Ascending aorta (tissue), 2 donors: ENCODE data around the gene PROSER2. TPM values are rescaled to one million over a fixed set of nuclear protein-coding genes. Genes with fewer than 3 reads are reported as not detected.

ENCODE experiments used
- DNase-seq, 2 donors: peaks; one replicate each; pipeline ENCODE4 v3.0.0-alpha.2; 2019; ENCODE audit warnings: low spot score in 2 of 2
- H3K27ac ChIP-seq, 2 donors: fragments of 200-600 bp; sonication (generic); one replicate each; pipeline ENCODE4 v1.5.1; 2016 to 2017; ENCODE audit warnings: mild to moderate bottlenecking in 1 of 2
- H3K27me3 ChIP-seq: fragments of 200-600 bp; sonication (generic); one replicate; pipeline ENCODE4 v1.5.1; 2017
- H3K36me3 ChIP-seq, 2 donors: fragments of 200-600 bp; sonication (generic); one replicate each; pipeline ENCODE4 v1.5.1; 2016
- H3K4me1 ChIP-seq, 2 donors: fragments of 200-600 bp; sonication (generic); one replicate each; pipeline ENCODE4 v1.5.1; 2016 to 2017; ENCODE audit warnings: mild to moderate bottlenecking in 1 of 2
- H3K4me3 ChIP-seq, 2 donors: fragments of 200-600 bp; sonication (generic); one replicate each; pipeline ENCODE4 v1.5.1; 2016 to 2017; ENCODE audit warnings: mild to moderate bottlenecking in 1 of 2
- H3K9me3 ChIP-seq, 2 donors: fragments of 200-600 bp; sonication (generic); one replicate each; pipeline ENCODE4 v1.5.1; 2016
- intact Hi-C: fragments of 100-400 bp; cut with DNase I; formaldehyde crosslinking; loops from one replicate; pipeline ENCODE4 v1.15.1; 2023
- total RNA-seq: library from RNA; depleted of rRNA; stranded (reverse); fragments of >200 nt; gene quantifications from one replicate; pipeline ENCODE4 v1.1.0, GENCODE V29; 2016
- TF ChIP-seq, protein P1 (sequence below), 3 experiments: fragments of 200-600 bp in 2 of 3; fragments of 450-650 bp in 1 of 3; sonication (generic) in 2 of 3; IDR thresholded peaks; one replicate each; pipeline ENCODE4 v1.5.1; 2016 to 2019; ENCODE audit warnings: antibody characterized with exemption in 3 of 3, mild to moderate bottlenecking in 1 of 3, moderate library complexity in 1 of 3

PROSER2 gene
- total RNA-seq, 1 donor from 2014 or later: 4.8 TPM

- Histone ChIP-seq H3K4me1 (no peaks in the 10 kb centered on the region), H3K4me3 (no peak overlapping the region), H3K27me3 (no peaks in the 10 kb centered on the region), H3K27ac (no peak overlapping the region), H3K36me3 (no peaks in the 10 kb centered on the region), H3K9me3 (no peaks in the 10 kb centered on the region)
- intact Hi-C loops: no loop called here
- TF ChIP-seq, protein P1, sequence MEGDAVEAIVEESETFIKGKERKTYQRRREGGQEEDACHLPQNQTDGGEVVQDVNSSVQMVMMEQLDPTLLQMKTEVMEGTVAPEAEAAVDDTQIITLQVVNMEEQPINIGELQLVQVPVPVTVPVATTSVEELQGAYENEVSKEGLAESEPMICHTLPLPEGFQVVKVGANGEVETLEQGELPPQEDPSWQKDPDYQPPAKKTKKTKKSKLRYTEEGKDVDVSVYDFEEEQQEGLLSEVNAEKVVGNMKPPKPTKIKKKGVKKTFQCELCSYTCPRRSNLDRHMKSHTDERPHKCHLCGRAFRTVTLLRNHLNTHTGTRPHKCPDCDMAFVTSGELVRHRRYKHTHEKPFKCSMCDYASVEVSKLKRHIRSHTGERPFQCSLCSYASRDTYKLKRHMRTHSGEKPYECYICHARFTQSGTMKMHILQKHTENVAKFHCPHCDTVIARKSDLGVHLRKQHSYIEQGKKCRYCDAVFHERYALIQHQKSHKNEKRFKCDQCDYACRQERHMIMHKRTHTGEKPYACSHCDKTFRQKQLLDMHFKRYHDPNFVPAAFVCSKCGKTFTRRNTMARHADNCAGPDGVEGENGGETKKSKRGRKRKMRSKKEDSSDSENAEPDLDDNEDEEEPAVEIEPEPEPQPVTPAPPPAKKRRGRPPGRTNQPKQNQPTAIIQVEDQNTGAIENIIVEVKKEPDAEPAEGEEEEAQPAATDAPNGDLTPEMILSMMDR (IDR thresholded peaks at IDR 0.05): no peak
- DNase-seq: no peak
Measured at GRCh38 chr10:11878776-11879175, 55.6 kb downstream of the PROSER2 start.

DNA sequence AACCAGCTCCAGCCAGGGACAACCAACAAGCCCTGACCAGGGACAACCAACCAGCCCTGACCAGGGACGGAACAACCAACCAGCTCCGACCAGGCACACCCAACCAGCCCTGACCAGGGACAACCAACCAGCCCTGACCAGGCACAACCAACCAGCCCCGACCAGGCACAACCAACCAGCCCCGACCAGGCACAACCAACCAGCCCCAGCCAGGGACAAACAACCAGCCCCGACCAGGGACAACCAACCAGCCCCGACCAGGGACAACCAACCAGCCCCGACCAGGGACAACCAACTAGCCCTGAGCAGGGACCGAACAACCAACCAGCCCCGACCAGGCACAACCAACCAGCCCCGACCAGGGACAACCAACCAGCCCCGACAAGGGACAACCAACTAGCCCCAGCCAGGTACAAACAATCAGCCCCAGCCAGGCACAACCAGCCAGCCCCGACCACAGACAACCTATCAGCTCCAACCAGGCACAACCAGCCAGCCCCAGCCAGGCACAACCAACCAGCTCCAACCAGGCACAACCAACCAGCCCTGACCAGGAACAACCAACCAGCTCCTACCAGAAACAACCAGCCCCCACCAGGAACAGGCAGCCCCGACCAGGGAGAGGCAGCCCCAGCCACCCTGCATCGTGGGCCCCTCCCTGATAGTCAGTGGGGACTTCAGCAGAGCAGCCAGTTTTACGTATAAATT lies 56.4 kb downstream of the PROSER2 start:
- intact Hi-C loops: no loop called here

GRCh38 chr10:11880151-11881029 lies 57.2 kb downstream of the PROSER2 start:
- intact Hi-C loops: no loop called here
- H3K27ac ChIP-seq: no peak overlapping the region
- no peak for DNase-seq
- no peaks in the 10 kb centered on the region for H3K4me1 ChIP-seq
- no peaks in the 10 kb centered on the region for H3K27me3 ChIP-seq
- H3K4me3 ChIP-seq: no peak overlapping the region
- H3K36me3 ChIP-seq: no peaks in the 10 kb centered on the region
- H3K9me3 ChIP-seq: no peaks in the 10 kb centered on the region
- TF ChIP-seq, protein P1 (IDR thresholded peaks at IDR 0.05): no peak

More for the DNA sequence above, 56.4 kb downstream of the PROSER2 start:
- no peak overlapping the region for H3K4me3 ChIP-seq
- TF ChIP-seq, protein P1 (IDR thresholded peaks at IDR 0.05): no peak
- H3K27me3 ChIP-seq: no peaks in the 10 kb centered on the region
- no peaks in the 10 kb centered on the region for H3K9me3 ChIP-seq
- no peak for DNase-seq
- H3K4me1 ChIP-seq: no peaks in the 10 kb centered on the region
- no peaks in the 10 kb centered on the region for H3K36me3 ChIP-seq
- no peak overlapping the region for H3K27ac ChIP-seq

GRCh38 chr10:11881030-11881476 lies 57.9 kb downstream of the PROSER2 start:
- H3K27me3 ChIP-seq: no peaks in the 10 kb centered on the region
- H3K4me3 ChIP-seq: no peak overlapping the region
- TF ChIP-seq, protein P1 (IDR thresholded peaks at IDR 0.05): no peak
- no peaks in the 10 kb centered on the region for H3K36me3 ChIP-seq
- DNase-seq: no peak
- intact Hi-C loops: no loop called here
- no peaks in the 10 kb centered on the region for H3K9me3 ChIP-seq
- no peaks in the 10 kb centered on the region for H3K4me1 ChIP-seq
- H3K27ac ChIP-seq: no peak overlapping the region

DNA sequence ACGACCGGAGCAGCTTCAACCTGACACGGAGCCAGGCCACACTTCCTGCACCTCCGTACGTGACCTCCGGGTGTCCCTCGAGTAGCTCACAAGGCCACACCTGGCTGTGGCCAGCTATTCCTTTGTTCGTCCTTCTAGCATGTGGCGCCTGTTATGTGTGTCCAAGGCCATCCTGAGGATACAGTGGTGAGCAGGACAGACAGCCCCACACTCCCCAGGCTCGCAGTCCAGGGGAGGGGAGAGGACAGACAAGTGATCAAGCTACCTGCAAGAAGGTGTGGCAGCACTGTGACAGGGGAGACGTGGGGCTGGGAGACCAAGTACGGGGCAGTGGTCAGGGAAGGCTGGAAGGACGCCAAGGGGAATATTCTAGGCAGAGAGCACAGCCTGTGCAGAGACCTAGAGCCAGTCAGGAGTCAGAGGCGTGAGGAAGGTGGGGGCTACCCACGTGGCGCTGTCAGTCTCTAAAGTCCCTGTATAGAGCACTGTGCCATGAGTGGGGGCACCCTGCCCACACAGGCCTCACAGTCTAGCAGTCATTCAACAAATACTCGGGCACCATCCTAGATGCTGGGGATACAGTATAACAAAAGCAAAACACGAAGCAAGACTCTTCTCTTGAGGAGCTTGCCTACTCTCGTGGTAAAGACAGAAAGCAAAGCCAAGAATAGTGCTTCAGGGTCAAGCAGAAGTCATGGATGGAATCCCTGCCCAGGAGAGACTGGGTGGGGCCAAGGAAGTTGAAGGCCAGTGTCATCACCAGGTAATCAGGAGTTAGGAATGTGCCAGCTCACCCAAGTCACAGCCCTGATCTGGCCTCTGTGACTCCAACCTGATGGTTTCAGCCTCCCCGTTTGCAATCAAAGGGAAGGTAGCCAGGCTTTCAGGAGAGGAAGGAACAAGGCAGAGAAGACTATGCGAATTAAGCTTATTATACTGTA lies 58.6 kb downstream of the PROSER2 start:
- Histone ChIP-seq H3K27me3 (no peaks in the 10 kb centered on the region), H3K27ac (no peak overlapping the region), H3K9me3 (no peaks in the 10 kb centered on the region), H3K4me1 (no peaks in the 10 kb centered on the region), H3K4me3 (no peak overlapping the region), H3K36me3 (no peaks in the 10 kb centered on the region)
- DNase-seq: no peak
- TF ChIP-seq, protein P1 (IDR thresholded peaks at IDR 0.05): no peak
- intact Hi-C loops: no loop called here
